MG63 (cell line): ENCODE measurements around the gene TFB1M. TPM values are rescaled to one million over a fixed set of nuclear protein-coding genes. Genes with fewer than 3 reads are reported as not detected.
"Not testable (repeated sequence)": the region's sequence is repeated elsewhere in the genome, so short reads cannot be mapped to it uniquely, and the experiment has no call there.

Source experiments
- DNase-seq: peaks from one replicate; pipeline ENCODE4 v3.0.0-alpha.2; 2020
- H3K27me3 ChIP-seq: fragments of 250-450 bp; sonication (Bioruptor Pico); 2 replicates; pipeline ENCODE4 v1.5.1; 2020; ENCODE audit warnings: mild to moderate bottlenecking, moderate library complexity
- H3K36me3 ChIP-seq: fragments of 250-450 bp; sonication (Bioruptor Pico); 2 replicates; pipeline ENCODE4 v1.5.1; 2020; ENCODE audit warnings: mild to moderate bottlenecking, moderate library complexity
- H3K4me3 ChIP-seq: fragments of 250-450 bp; sonication (Bioruptor Pico); 2 replicates; pipeline ENCODE4 v1.5.1; 2020; ENCODE audit warnings: mild to moderate bottlenecking, moderate library complexity
- H3K9me3 ChIP-seq: fragments of 250-450 bp; sonication (Bioruptor Pico); 2 replicates; pipeline ENCODE4 v1.5.1; 2020; ENCODE audit warnings: mild to moderate bottlenecking, moderate library complexity
- total RNA-seq: library from RNA; depleted of rRNA; stranded (reverse); fragments of >200 nt; shearing (Covaris generic); gene quantifications from 2 replicates; pipeline ENCODE4 v1.2.3, GENCODE V29; 2014; ENCODE audit warnings: low replicate concordance

TFB1M gene
- total RNA-seq, 1 experiment from 2014 or later, result 7.1 TPM

- Histone ChIP-seq H3K9me3 (no peaks in the 10 kb centered on the region; the same call in 1 of the 2 replicates), H3K4me3 (no peak overlapping the region), H3K36me3 (no peaks in the 10 kb centered on the region; the same call in 1 of the 2 replicates), H3K27me3 (no peaks in the 10 kb centered on the region)
- no peak for DNase-seq
These were observed 72.3 kb downstream of the TFB1M start for GRCh38 chr6:155241966-155242365.

- DNase-seq, result no peak
- H3K4me3 ChIP-seq, result no peak overlapping the region
- no peaks in the 10 kb centered on the region; the same call in 1 of the 2 replicates for H3K9me3 ChIP-seq
- no peaks in the 10 kb centered on the region for H3K27me3 ChIP-seq
- H3K36me3 ChIP-seq, result no peaks in the 10 kb centered on the region; the same call in 1 of the 2 replicates
These were observed 73.2 kb downstream of the TFB1M start for GRCh38 chr6:155240905-155241600.

- DNase-seq, result no peak
- no peaks in the 10 kb centered on the region for H3K36me3 ChIP-seq
These were observed 76.7 kb downstream of the TFB1M start for GRCh38 chr6:155237613-155238012.

GRCh38 chr6:155235087-155235486, 79.2 kb downstream of the TFB1M start:
- no peak for DNase-seq
- Histone ChIP-seq H3K36me3 (no peaks in the 10 kb centered on the region), H3K27me3 (no peaks in the 10 kb centered on the region), H3K9me3 (no peaks in the 10 kb centered on the region; the same call in 1 of the 2 replicates), H3K4me3 (no peak overlapping the region)

More at GRCh38 chr6:155237613-155238012, 76.7 kb downstream of the TFB1M start:
- no peak overlapping the region for H3K4me3 ChIP-seq
- H3K27me3 ChIP-seq, result no peaks in the 10 kb centered on the region
- H3K9me3 ChIP-seq, result no peaks in the 10 kb centered on the region; the same call in 1 of the 2 replicates

- Histone ChIP-seq H3K27me3 (no peaks in the 10 kb centered on the region), H3K4me3 (no peak overlapping the region), H3K36me3 (no peaks in the 10 kb centered on the region), H3K9me3 (no peaks in the 10 kb centered on the region; the same call in 1 of the 2 replicates)
- no peak for DNase-seq
These were observed 79.6 kb downstream of the TFB1M start for GRCh38 chr6:155234687-155235086.

GRCh38 chr6:155234167-155234566, 80.1 kb downstream of the TFB1M start:
- no peak overlapping the region for H3K4me3 ChIP-seq
- no peaks in the 10 kb centered on the region; the same call in 1 of the 2 replicates for H3K9me3 ChIP-seq
- no peaks in the 10 kb centered on the region for H3K27me3 ChIP-seq
- DNase-seq, result no peak
- H3K36me3 ChIP-seq, result no peaks in the 10 kb centered on the region

GRCh38 chr6:155232848-155233247, 81.4 kb downstream of the TFB1M start:
- Histone ChIP-seq H3K4me3 (no peak overlapping the region), H3K27me3 (no peaks in the 10 kb centered on the region)

GRCh38 chr6:155230975-155231374, 83.3 kb downstream of the TFB1M start:
- H3K36me3 ChIP-seq, result not testable (repeated sequence)

More at GRCh38 chr6:155232848-155233247, 81.4 kb downstream of the TFB1M start:
- Histone ChIP-seq H3K36me3 (no peaks in the 10 kb centered on the region), H3K9me3 (no peaks in the 10 kb centered on the region; the same call in 1 of the 2 replicates)
- DNase-seq, result no peak

GRCh38 chr6:155228546-155229166, 85.6 kb downstream of the TFB1M start:
- DNase-seq, result peak; percentile 39
- Histone ChIP-seq H3K27me3 (no peaks in the 10 kb centered on the region), H3K9me3 (no peaks in the 10 kb centered on the region), H3K36me3 (no peaks in the 10 kb centered on the region), H3K4me3 (no peak overlapping the region)

More at GRCh38 chr6:155230975-155231374, 83.3 kb downstream of the TFB1M start:
- H3K9me3 ChIP-seq, DNase-seq, H3K4me3 ChIP-seq, H3K27me3 ChIP-seq: not testable (repeated sequence)

GRCh38 chr6:155227046-155227445, 87.2 kb downstream of the TFB1M start:
- no peaks in the 10 kb centered on the region for H3K9me3 ChIP-seq
- no peak overlapping the region for H3K4me3 ChIP-seq
- no peaks in the 10 kb centered on the region for H3K36me3 ChIP-seq
- no peak for DNase-seq
- no peaks in the 10 kb centered on the region for H3K27me3 ChIP-seq

- H3K27me3 ChIP-seq, result no peaks in the 10 kb centered on the region
- H3K9me3 ChIP-seq, result no peaks in the 10 kb centered on the region
These were observed 89.7 kb downstream of the TFB1M start for GRCh38 chr6:155224618-155225017.

GRCh38 chr6:155223646-155224451, 90.4 kb downstream of the TFB1M start:
- no peak overlapping the region for H3K4me3 ChIP-seq
- no peaks in the 10 kb centered on the region for H3K9me3 ChIP-seq
- DNase-seq, result no peak
- no peaks in the 10 kb centered on the region for H3K27me3 ChIP-seq
- H3K36me3 ChIP-seq, result no peaks in the 10 kb centered on the region

More at GRCh38 chr6:155224618-155225017, 89.7 kb downstream of the TFB1M start:
- H3K36me3 ChIP-seq, result no peaks in the 10 kb centered on the region
- no peak for DNase-seq
- H3K4me3 ChIP-seq, result no peak overlapping the region

- Histone ChIP-seq H3K4me3 (no peak overlapping the region), H3K9me3 (no peaks in the 10 kb centered on the region), H3K36me3 (no peaks in the 10 kb centered on the region), H3K27me3 (no peaks in the 10 kb centered on the region)
- no peak for DNase-seq
These were observed 91.8 kb downstream of the TFB1M start for GRCh38 chr6:155222506-155222905.

- DNase-seq, result no peak
- Histone ChIP-seq H3K36me3 (no peaks in the 10 kb centered on the region), H3K27me3 (no peaks in the 10 kb centered on the region), H3K4me3 (no peak overlapping the region), H3K9me3 (no peaks in the 10 kb centered on the region)
These were observed 93.2 kb downstream of the TFB1M start for GRCh38 chr6:155221086-155221485.

GRCh38 chr6:155219858-155220301, 94.4 kb downstream of the TFB1M start:
- DNase-seq, result peak; percentile 81

GRCh38 chr6:155219299-155219698, 95.0 kb downstream of the TFB1M start:
- peak; percentile 39 for DNase-seq

More at GRCh38 chr6:155219858-155220301, 94.4 kb downstream of the TFB1M start:
- Histone ChIP-seq H3K36me3 (no peaks in the 10 kb centered on the region), H3K4me3 (no peak overlapping the region), H3K9me3 (no peaks in the 10 kb centered on the region), H3K27me3 (no peaks in the 10 kb centered on the region)

GRCh38 chr6:155218711-155219110, 95.6 kb downstream of the TFB1M start:
- not testable (repeated sequence) for H3K27me3 ChIP-seq

More at GRCh38 chr6:155219299-155219698, 95.0 kb downstream of the TFB1M start:
- H3K27me3 ChIP-seq, result no peaks in the 10 kb centered on the region
- no peak overlapping the region for H3K4me3 ChIP-seq
- H3K9me3 ChIP-seq, result no peaks in the 10 kb centered on the region
- H3K36me3 ChIP-seq, result no peaks in the 10 kb centered on the region

More at GRCh38 chr6:155218711-155219110, 95.6 kb downstream of the TFB1M start:
- DNase-seq, H3K36me3 ChIP-seq, H3K9me3 ChIP-seq, H3K4me3 ChIP-seq: not testable (repeated sequence)
